ENCODE data around the gene NDNF.

The NDNF gene

DNA sequence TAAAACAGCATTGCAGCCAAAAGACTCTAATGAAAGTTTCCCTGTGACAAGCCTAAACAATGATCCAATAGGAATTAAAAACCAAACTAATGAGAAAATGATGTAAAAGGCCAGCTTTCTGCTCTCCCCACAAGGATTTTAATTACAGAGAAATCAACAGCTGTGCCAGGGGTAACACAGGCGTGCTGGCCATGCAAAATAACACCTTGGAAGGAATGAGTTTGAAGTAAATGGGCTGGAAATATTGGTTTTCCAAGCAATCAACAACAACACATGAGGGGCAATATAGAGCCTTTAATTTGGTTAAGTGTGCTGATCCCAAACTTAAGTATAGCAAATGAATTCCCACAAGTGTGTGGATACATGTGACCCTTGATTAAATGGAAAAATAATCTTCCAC is 56.9 kb downstream of the NDNF start:
- no peak for DNase-seq

DNA sequence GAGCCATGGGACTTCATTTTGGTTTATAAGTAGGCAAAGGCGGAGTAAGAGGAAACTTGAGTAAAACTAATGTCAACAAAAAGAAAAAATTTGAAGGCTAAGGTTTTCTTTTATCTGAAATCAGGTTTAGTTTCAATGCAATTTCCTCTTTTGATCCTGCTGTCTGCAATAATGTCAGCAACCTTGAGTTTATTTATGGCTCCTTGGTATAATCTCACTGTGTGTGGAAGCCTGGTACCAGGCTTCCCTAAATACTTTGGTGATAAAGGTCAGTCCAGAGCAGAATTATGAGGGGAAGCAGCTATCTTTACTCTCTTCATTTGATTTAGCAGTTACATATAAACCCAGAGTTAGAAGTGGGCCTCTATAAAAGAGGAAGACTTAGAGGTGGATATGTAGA is 57.8 kb downstream of the NDNF start:
- DNase-seq, result no peak

DNA sequence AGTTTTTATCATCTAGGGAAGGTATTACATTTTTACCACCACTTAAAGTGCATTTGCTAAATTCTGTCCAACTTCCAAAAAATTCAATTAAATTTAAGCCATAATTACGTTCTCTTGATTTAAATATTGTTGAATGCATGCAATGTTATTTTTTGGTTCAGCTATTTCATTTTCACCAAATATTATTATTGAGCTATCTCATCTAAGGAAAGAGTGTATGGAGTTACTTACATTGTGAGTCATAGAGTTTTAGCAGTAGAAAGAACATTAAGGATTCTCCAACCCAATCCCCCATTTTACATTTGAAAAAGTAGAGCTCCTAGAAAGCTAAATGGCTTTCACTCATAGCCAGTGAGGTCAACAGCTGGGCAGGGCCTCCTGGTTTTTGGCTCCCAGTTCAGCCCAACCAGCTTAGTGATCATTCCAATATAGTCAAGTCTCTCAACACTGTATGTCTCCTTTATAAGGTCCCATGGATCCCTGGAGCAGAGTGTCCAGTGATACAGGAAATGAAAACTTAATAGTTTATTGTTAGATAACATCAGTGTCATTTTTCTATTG is 60.5 kb downstream of the NDNF start:
- DNase-seq, result no peak

DNA sequence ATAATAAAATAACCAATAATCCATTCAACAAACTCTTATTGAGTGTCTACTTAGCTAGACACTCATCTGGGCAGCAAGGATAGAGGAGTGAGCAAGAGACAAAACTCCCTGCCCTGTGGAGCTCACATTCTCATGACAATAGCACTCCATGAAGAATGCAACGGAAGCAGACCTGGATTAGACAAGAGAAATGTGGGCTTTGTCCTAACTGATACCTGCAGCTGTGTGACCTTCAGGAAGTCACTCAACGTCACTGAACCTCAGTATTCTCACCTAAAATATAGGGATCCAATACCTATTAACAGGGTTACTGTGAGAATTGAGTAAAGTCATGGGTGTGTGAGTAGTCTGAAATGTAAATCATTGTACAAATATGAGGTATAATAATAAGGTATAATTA is 61.2 kb downstream of the NDNF start:
- no peak for DNase-seq

DNA sequence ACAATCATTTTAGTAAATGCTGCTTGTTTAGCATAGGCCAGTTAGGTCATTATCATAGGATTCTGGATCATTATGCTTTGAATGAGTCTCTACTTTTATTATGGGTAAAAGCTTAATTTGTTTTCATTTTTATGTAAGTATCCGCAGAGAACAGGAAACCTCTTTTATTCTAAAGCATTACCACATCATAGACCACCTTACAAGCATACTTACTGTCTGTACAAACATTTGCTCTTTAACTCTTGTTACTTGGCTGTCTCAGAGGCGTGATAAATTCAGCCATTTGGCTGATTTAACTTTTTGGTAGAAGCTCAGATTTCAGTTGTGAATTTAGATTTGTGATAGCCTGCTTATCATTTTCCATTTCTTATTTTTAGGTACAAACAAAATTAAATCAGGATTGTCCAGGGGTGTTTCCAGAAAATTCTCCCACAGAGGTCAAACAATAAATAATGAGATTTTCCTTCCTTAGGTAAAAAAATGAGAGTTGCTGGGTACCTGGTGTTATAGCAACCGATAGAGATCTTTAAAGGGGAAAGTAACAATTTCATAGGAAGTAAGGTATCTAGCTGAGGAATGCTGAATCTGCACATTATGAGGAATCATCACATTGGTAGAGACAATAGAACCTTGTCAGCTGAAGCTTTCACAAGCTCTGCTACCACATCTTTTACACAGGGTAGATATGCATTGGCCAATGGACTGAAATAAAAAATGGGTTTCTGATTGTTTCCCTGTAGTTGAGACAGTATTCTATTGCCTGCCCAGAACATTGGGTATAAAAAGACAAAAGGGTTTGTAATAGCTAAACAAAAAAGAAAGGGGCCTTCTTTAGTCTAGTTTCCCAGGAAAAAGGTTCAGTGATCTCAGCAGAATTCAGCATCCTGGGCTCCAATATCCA is 62.5 kb downstream of the NDNF start:
- DNase-seq, result no peak

DNA sequence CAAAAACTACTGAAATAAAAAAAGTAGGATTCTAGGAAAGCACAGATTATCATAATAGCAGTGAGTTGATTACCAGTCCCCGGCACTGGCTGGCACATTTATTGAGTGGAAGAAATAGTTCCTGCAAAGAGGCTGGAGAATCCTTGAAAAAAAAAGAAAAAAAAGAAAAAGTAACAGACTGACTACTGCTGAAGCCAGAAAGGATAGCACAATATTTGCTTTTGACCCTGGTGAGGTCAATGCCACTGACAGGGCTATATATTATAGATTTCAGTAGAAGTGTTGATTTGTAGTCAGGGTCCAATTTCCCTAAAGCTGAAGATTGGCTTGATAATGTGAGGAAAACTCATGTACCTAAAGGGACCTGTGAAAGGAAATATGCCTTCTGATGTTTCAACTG is 64.7 kb downstream of the NDNF start:
- no peak for DNase-seq

DNA sequence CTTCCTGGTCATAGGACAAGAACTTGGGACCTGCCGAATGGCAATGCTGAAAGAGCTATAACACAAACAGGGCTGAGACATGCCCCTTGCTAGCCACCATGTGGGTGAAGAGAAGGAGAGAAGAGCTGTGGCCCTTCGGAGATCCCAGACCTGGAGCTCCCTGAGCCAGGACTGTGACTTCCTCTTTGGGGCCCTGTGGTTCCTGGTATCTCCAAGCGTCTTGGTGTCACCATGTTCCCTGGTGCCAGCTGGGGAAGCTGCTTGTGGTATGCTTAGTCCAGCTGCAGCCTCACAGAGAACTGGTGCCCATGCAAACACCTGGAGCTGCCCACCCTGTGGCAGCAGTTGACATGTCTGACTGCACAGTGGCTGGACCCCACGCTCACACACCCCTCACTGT is 68.5 kb downstream of the NDNF start:
- DNase-seq, result no peak

DNA sequence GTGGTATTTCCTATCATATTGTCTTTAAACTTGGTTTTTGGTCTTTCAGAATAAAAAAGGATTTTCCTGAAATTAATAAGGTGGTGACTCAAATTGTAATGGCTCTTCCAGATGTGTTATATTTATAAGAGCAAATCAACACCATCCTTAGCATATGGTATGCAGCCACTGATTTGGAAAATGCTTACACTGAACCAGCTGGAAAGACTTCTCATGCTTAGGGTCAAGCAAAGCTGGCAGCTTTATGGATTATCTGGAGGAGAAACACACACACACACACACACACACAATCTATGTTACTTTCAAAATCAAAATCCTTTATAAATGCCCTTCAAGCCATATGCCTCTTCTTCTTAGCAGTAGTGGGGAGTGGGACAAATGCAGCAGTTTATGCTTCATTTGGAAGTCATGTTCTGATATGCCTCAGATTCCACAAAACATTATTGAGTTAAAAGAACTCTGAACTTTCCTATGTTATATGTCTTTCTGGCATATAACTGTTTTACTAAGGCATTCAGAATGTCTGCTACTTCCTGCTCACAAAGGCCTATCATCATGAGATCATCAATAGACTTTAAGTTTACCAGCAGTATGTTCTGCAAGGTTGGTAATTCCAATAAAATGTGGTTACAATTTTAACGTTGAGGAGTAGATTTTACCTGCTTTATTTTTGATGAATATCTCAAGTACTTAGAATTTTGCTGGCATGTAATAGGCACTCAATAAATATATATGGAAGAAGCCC is 76.9 kb downstream of the NDNF start:
- DNase-seq, result no peak

DNA sequence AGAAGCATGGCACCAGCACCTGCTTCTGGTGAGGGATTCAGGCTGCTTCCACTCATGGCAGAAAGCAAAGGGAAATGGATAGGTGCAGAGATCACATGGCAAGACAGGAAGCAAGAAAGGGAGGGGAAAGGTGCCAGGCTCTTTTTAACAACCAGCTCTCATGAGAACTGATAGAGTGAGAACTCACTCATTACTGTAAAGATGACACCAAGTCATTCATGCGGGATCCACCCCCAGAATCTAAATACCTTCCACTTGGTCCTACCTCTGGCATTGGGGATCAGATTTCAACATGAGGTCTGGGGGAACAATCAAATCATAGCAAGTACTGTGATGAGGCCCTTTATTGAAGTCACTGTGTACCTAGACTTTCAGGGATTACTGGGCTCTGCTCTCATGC is 77.8 kb downstream of the NDNF start:
- no peak for DNase-seq

DNA sequence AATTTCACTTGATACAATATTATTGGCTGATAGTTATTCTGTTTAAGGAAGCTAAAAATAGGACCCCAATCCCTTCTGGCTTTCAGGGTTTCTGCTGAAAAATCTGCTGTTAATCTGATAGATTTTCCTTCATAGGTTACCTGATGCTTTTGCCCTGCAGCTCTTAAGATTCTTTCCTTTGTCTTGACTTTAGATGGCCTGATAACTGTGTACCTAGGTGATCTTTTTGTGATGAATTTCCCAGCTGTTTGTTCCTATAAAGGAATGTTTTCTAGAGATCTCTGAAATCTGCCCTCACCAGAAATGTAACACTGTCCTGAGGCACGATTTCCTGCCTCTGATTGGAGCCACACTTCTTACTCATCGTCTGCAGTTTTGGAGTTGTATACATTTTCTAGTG is 80.5 kb downstream of the NDNF start:
- DNase-seq, result no peak

DNA sequence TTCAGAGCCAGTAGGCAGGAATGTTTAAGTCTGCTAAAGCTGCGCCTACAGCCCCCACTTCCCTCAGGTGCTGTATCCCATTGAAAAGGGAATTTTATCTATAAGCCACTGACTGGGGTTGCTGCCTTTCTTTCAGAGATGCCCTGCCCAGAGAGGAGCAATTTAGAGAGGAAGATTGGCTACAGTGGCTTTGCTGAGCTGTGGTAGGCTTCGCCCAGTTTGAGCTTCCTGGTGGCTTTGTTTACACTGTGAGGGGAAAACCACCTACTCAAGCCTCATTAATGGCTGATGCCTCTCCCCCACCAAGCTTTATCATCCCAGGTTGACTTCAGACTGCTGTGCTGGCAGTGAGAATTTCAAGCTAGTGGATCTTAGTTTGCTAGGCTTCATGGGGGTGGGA is 82.1 kb downstream of the NDNF start:
- DNase-seq, result no peak

Data from nucleus accumbens (tissue), 56 donors.